GM21528 (cell line): Measurements from ENCODE around the gene SH3BP2.

Source experiments
- ATAC-seq: cut with Tn5 transposase; IDR thresholded peaks from one replicate; pipeline ENCODE4 v1.9.1; 2021; ENCODE audit warnings: mild to moderate bottlenecking, moderate library complexity; ENCODE audit not compliant: unreplicated experiment, low FRiP score

The SH3BP2 gene

GRCh38 chr4:2867758-2868491 lies 75.0 kb downstream of the SH3BP2 start:
- no peak for ATAC-seq

GRCh38 chr4:2868877-2869487 lies 76.1 kb downstream of the SH3BP2 start:
- no peak for ATAC-seq

GRCh38 chr4:2869659-2870058 lies 76.8 kb downstream of the SH3BP2 start:
- no peak for ATAC-seq

- no peak for ATAC-seq
Measured at GRCh38 chr4:2870082-2870481, 77.2 kb downstream of the SH3BP2 start.

DNA sequence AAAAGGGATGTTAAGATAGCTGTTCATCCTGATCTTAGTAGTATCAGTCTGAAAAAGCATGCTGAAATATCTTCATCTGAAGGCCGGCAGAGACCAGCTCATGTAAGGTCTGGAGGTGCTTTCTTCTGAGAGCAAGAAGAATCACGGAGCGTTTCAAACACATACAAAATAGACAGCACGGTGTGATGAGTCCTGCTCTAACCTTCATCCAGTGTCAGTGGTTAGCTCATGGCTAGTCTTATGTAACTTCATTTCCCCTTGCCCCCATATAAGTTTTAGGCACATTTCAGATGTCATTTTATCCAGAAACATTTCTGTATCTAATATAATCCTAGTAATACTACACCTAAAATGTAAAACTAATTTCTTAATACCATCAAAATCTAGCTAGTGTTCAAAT lies 78.6 kb downstream of the SH3BP2 start:
- no peak for ATAC-seq

- ATAC-seq, result no peak
Measured at GRCh38 chr4:2871911-2872310, 79.0 kb downstream of the SH3BP2 start.

- no peak for ATAC-seq
Measured at GRCh38 chr4:2873329-2873728, 80.4 kb downstream of the SH3BP2 start.

DNA sequence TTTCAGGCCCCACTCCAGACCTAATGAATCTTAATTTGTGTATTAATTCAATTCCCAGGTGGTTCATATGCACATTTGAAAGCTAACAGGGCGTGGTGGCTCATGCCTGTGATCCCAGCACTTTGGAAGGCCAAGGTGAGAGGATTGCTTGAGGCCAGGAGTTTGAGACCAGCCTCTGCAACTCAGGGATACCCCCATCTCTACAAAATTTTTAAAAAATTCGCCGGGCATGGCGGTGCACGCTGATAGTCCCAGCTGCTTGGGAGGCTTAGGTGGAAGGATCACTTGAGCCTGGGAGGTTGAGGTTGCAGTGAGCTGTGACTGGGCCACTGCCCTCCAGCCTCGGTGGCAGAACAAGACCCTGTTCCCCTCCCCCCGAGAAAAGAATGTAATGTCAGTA lies 82.0 kb downstream of the SH3BP2 start:
- no peak for ATAC-seq

DNA sequence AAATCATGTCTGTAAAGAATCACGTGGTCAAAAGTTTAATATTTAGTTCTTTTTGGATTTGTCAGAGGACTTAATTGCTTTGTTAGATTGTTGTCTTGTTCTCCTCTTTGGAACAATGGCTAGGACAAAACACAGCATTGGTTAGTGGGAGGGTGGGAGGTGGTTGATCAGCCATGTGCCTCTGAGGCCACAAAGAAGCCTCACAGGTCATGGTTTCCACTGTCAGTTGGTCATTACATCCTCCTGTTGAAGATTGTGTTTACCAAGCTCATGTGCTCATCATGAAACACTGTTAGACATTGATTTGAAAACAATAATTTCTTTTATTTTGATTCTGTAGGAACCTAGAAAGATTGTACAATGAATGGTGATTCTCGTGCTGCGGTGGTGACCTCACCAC lies 82.7 kb downstream of the SH3BP2 start:
- no peak for ATAC-seq

DNA sequence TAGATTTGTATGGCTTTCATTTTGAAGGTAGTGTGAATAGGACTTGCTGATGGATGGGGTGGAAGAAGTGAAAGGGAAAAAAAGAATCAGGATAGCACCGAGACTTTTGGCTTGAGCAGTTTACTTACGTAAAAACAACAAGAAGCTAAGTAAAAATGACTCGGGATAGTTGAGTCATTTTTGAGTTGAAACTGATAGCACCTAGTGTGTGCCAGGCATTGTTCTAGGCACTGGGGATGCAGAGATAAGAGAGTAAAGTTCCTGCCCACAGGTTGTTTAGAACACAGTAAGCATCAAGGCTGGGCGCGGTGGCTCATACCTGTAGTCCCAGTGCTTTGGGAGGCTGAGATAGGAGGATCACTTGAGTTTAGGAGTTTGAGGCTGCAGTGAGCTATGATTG lies 85.5 kb downstream of the SH3BP2 start:
- no peak for ATAC-seq

- no peak for ATAC-seq
Measured at GRCh38 chr4:2879026-2879425, 86.1 kb downstream of the SH3BP2 start.

GRCh38 chr4:2881431-2881830 lies 88.5 kb downstream of the SH3BP2 start:
- no peak for ATAC-seq

DNA sequence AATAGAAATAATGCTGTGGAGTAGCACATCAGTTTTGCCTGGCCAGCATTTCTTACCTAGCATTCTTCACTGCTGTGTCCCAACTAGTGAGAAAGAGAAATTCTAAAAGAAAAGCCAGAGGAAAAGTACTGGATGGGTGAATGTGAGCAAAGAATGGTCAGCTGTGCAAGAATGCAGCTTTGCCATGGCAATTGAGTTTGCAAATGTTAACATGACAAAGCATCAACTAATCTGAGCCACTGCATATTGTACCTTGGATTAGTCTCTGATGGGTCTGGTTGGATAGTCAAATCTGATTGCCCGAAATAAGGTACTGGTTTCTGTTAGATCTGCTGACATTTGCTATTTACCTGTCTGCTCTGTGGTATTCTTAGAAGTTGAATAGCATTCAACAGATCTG lies 89.5 kb downstream of the SH3BP2 start:
- no peak for ATAC-seq

- ATAC-seq, result no peak
Measured at GRCh38 chr4:2886161-2886560, 93.3 kb downstream of the SH3BP2 start.

GRCh38 chr4:2886622-2887021 lies 93.7 kb downstream of the SH3BP2 start:
- no peak for ATAC-seq

DNA sequence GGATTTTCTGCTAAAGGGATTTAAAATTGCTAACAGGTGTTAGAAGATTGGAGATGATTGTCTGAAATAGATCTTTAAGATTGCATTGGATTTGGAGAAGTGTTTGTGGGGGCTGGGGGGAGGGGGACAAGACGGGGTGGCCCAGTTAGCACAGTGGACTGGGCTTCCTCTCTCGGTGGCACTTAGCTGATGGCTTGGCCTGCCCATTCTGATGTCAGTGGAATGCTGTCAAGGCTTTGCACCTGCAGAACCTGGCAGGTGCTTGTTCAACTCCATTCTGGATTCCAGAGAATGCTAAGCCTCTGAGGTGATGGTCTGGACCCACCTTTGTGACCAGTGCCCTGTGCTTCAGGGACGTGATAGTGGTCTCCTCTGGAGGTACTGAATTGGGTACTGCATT lies 94.5 kb downstream of the SH3BP2 start:
- ATAC-seq, result no peak

- no peak for ATAC-seq
Measured at GRCh38 chr4:2888886-2889285, 96.0 kb downstream of the SH3BP2 start.
